Measurements from ENCODE around the gene PRSS12. TPM values are rescaled to one million over a fixed set of nuclear protein-coding genes. Genes with fewer than 3 reads are reported as not detected.

Gene PRSS12
- total RNA-seq, 1 experiment from 2014 or later: 11.3 TPM

- POLR2A ChIA-PET (ENCODE audit: unreplicated experiment): no interaction called here
- H2AFZ ChIP-seq: no peak overlapping the region
- no peaks in the 10 kb centered on the region for H3K27me3 ChIP-seq (ENCODE audit: insufficient read depth, low read depth)
- no peak overlapping the region for H3K4me3 ChIP-seq
- no peak overlapping the region for H3K27ac ChIP-seq
- H3K4me1 ChIP-seq (replicated peaks; ENCODE audit: insufficient read depth): peaks cover 6% of the 10 kb centered on the region; the same call in 1 of the 2 replicates
- no peak for TF ChIP-seq EZH2 (IDR thresholded peaks at IDR 0.05; ENCODE audit: low read depth)
- no peak for TF ChIP-seq CTCF (conservative IDR thresholded peaks at IDR 0.05)
- H3K9me2 ChIP-seq (ENCODE audit: insufficient read depth): no peaks in the 10 kb centered on the region
- H3K9me3 ChIP-seq (ENCODE audit: insufficient read depth, low read depth): no peaks in the 10 kb centered on the region
- CTCF ChIA-PET: no interaction called here
- H3K36me3 ChIP-seq (ENCODE audit: low read depth): 0 out of 2 replicates have a peak, but pooled peaks cover under 1% of the 10 kb centered on the region
- DNase-seq: no peak
- intact Hi-C loops (cut with micrococcal nuclease; ENCODE audit: unreplicated experiment): loop anchor here (10.0 kb wide), 2 partner anchors 219 to 399 kb away; partner anchors contain the start of gene METTL14
- H3F3A ChIP-seq (ENCODE audit: insufficient read depth, low read depth): peaks cover 27% of the 10 kb centered on the region
- no peaks in the 10 kb centered on the region for H3K79me2 ChIP-seq (ENCODE audit: low read depth)
- no peaks in the 10 kb centered on the region for H4K20me1 ChIP-seq (ENCODE audit: insufficient read depth)
- H3K4me2 ChIP-seq: no peak overlapping the region
- no TSS peak for BruUV-seq (replicated peaks)
Observed at GRCh38 chr4:118285931-118286330, 66.9 kb downstream of the PRSS12 start.

GRCh38 chr4:118284169-118284568 lies 68.6 kb downstream of the PRSS12 start:
- no peaks in the 10 kb centered on the region for H3K9me2 ChIP-seq (ENCODE audit: insufficient read depth)
- no peak for TF ChIP-seq CTCF (conservative IDR thresholded peaks at IDR 0.05)
- TF ChIP-seq EZH2 (IDR thresholded peaks at IDR 0.05; ENCODE audit: low read depth): no peak
- intact Hi-C loops (cut with micrococcal nuclease; ENCODE audit: unreplicated experiment): loop anchor here (10.0 kb wide), 2 partner anchors 221 to 401 kb away; partner anchors contain the start of gene METTL14
- H2AFZ ChIP-seq: no peak overlapping the region
- CTCF ChIA-PET: no interaction called here
- no peaks in the 10 kb centered on the region for H3K9me3 ChIP-seq (ENCODE audit: insufficient read depth, low read depth)
- peaks cover 18% of the 10 kb centered on the region for H3K36me3 ChIP-seq (ENCODE audit: low read depth)
- no peaks in the 10 kb centered on the region for H3K27me3 ChIP-seq (ENCODE audit: insufficient read depth, low read depth)
- no peak overlapping the region for H3K4me2 ChIP-seq
- DNase-seq: no peak
- no TSS peak for BruUV-seq (replicated peaks)
- POLR2A ChIA-PET (ENCODE audit: unreplicated experiment): no interaction called here
- peaks cover 45% of the 10 kb centered on the region for H3F3A ChIP-seq (ENCODE audit: insufficient read depth, low read depth)
- peaks cover 6% of the 10 kb centered on the region for H4K20me1 ChIP-seq (ENCODE audit: insufficient read depth)
- no peak overlapping the region for H3K27ac ChIP-seq
- H3K4me1 ChIP-seq (replicated peaks; ENCODE audit: insufficient read depth): peaks cover 14% of the 10 kb centered on the region
- peaks cover 16% of the 10 kb centered on the region for H3K79me2 ChIP-seq (ENCODE audit: low read depth)
- no peak overlapping the region for H3K4me3 ChIP-seq

GRCh38 chr4:118282692-118283091 lies 70.1 kb downstream of the PRSS12 start:
- H2AFZ ChIP-seq: no peak overlapping the region
- no peak overlapping the region for H3K4me3 ChIP-seq
- H3F3A ChIP-seq (ENCODE audit: insufficient read depth, low read depth): peaks cover 46% of the 10 kb centered on the region
- no peaks in the 10 kb centered on the region for H3K9me3 ChIP-seq (ENCODE audit: insufficient read depth, low read depth)
- ChIA-PET POLR2A (ENCODE audit: unreplicated experiment) (no interaction called here), CTCF (no interaction called here)
- H3K79me2 ChIP-seq (ENCODE audit: low read depth): peaks cover 25% of the 10 kb centered on the region
- H3K27me3 ChIP-seq (ENCODE audit: insufficient read depth, low read depth): no peaks in the 10 kb centered on the region
- peak in 1 of 2 experiments; percentile 82 for DNase-seq
- intact Hi-C loops (cut with micrococcal nuclease; ENCODE audit: unreplicated experiment): loop anchor here (10.0 kb wide), 2 partner anchors 222 to 402 kb away; partner anchors contain the start of gene METTL14
- peak overlapping the region; percentile 88 for H3K27ac ChIP-seq
- no peak overlapping the region for H3K4me2 ChIP-seq
- H3K36me3 ChIP-seq (ENCODE audit: low read depth): peaks cover 20% of the 10 kb centered on the region
- TF ChIP-seq EZH2 (IDR thresholded peaks at IDR 0.05; ENCODE audit: low read depth) (no peak), CTCF (conservative IDR thresholded peaks at IDR 0.05) (no peak)
- peaks cover 16% of the 10 kb centered on the region for H3K4me1 ChIP-seq (replicated peaks; ENCODE audit: insufficient read depth)
- H3K9me2 ChIP-seq (ENCODE audit: insufficient read depth): no peaks in the 10 kb centered on the region
- no TSS peak for BruUV-seq (replicated peaks)
- peaks cover 6% of the 10 kb centered on the region for H4K20me1 ChIP-seq (ENCODE audit: insufficient read depth)
